HG03571 (cell line): Measurements from ENCODE around the gene CACNA1H.

ENCODE experiments used
- ATAC-seq: cut with Tn5 transposase; IDR thresholded peaks from one replicate; pipeline ENCODE4 v1.9.1; 2021; ENCODE audit not compliant: unreplicated experiment

CACNA1H gene

GRCh38 chr16:1206326-1206725 lies 53.4 kb downstream of the CACNA1H start:
- no peak for ATAC-seq

DNA sequence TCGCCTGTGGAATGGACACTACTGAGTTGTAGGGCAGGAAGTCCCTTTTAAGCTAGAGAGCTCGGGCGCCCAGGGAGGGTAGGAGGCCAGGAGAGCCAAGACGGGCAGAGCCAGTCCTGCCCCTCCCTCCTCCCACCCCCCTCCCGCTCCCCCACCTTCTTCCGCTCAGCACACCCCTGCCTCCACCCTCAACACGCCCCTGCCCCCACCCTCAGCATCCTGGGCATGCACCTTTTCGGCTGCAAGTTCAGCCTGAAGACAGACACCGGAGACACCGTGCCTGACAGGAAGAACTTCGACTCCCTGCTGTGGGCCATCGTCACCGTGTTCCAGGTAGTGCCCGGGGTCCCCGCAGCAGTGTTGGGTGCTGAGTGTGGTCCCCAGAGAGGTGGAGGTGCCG lies 53.9 kb downstream of the CACNA1H start:
- ATAC-seq = no peak

- no peak for ATAC-seq
Observed at GRCh38 chr16:1208239-1208830, 55.4 kb downstream of the CACNA1H start.

DNA sequence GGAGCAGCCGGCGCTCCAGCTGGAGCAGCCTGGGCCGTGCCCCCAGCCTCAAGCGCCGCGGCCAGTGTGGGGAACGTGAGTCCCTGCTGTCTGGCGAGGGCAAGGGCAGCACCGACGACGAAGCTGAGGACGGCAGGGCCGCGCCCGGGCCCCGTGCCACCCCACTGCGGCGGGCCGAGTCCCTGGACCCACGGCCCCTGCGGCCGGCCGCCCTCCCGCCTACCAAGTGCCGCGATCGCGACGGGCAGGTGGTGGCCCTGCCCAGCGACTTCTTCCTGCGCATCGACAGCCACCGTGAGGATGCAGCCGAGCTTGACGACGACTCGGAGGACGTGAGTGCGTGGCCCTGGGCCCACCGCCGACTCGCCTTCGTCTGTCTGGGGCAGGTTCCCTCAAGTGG lies 56.2 kb downstream of the CACNA1H start:
- no peak for ATAC-seq

- ATAC-seq = no peak
Observed at GRCh38 chr16:1210461-1210860, 57.6 kb downstream of the CACNA1H start.

DNA sequence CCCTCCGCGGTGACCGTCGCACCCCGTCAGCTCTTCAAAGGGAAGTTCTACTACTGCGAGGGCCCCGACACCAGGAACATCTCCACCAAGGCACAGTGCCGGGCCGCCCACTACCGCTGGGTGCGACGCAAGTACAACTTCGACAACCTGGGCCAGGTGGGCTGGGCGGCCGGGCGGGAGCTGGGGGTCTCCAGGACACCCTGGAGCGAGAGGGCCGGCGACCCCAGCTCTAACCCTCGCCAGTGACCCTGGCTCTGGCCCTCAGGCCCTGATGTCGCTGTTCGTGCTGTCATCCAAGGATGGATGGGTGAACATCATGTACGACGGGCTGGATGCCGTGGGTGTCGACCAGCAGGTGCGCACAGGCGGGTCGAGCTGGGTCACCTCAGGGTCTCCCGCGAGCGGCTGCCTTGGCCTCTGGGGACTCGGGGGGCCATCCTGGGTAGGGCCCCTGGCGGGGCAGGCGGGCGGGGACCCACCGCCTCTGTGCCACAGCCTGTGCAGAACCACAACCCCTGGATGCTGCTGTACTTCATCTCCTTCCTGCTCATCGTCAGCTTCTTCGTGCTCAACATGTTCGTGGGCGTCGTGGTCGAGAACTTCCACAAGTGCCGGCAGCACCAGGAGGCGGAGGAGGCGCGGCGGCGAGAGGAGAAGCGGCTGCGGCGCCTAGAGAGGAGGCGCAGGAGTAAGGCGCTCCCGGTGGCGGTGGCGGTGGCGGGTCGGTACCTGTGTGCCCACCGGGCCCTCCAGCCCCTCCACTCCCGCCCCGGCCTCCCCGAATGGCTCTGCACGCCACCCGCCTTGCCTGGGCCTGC lies 58.8 kb downstream of the CACNA1H start:
- no peak for ATAC-seq

- no peak for ATAC-seq
Observed at GRCh38 chr16:1212616-1213194, 59.8 kb downstream of the CACNA1H start.

GRCh38 chr16:1213231-1213630 lies 60.3 kb downstream of the CACNA1H start:
- ATAC-seq = no peak

DNA sequence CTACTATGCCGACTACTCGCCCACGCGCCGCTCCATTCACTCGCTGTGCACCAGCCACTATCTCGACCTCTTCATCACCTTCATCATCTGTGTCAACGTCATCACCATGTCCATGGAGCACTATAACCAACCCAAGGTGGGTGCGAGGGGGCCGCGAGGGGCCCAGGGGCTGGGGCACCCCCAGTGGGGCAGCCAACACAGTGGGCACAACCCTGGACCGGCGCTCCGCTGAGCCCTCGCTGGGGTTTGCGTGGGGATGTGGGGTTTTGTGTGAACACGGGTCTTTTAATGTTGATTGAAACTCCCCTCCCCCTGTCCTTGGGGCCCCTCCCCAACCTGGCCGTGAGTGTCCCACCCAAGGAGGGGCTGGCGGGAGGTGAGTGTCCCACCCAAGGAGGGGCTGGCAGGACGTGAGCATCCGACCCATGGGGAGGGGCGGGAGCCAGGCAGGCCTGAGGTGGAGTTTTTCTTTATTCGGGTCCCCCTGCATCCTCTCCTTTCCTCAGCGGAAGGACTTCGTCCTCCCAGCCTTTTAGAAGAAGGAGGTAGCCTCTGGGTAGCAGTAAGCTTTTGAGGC lies 61.0 kb downstream of the CACNA1H start:
- ATAC-seq = no peak

- ATAC-seq = no peak
Observed at GRCh38 chr16:1214719-1215118, 61.8 kb downstream of the CACNA1H start.

DNA sequence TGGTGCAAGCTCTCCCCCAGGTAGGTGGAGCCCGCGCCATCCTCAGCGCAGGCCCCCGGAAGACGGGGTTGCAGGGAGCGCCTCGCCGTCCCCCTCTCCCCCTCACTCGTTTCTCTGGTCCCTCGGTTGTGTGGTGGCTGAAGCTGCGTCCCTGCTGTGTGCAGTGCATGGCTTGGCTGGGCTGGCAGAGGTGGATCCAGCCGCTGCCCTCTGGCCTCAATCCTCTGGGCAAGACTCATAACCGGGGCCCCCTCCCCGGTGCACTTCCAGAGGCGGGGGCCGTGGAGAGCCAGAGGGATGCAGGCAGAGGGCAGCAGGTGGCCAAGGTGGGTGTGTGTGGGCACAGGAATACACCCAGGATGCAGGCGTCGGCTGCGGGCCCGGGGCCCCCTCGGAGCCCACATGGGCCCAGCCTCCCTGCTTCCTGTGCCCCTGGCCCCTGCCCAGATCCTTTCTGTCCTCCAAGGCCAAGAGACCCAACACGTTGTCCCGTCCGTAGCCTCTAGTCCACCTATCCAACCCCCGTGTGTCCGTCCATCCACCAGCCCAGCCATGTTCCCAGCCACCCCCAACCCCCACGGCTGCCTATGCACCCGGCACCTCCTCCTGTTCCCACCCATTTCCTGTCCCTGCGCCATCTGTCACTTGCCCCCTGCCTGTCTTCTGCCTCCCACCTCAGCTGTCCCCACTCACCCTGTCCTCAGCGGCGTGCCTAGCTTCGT lies 62.8 kb downstream of the CACNA1H start:
- no peak for ATAC-seq

- no peak for ATAC-seq
Observed at GRCh38 chr16:1216296-1216619, 63.4 kb downstream of the CACNA1H start.

- ATAC-seq = no peak
Observed at GRCh38 chr16:1216681-1217400, 63.9 kb downstream of the CACNA1H start.

DNA sequence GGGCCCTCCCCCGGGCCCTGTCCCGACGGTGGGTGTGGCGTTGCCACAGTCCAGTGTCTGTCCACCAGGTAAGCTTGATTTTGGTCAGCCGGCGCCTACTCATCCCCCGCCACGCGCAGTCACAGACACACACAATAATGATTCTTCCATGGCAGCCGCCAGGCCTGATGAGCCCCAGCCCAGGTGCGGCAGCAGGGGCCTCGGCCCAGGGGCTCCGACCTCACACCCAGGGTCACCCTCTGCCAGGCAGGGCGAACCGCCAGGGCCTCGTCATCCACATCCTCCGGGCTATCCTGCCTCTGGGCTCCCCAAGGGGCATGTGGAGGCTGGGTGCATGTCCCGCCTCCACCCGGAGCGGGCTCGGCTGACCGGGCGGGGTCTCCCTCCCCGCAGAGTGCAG lies 64.6 kb downstream of the CACNA1H start:
- no peak for ATAC-seq

DNA sequence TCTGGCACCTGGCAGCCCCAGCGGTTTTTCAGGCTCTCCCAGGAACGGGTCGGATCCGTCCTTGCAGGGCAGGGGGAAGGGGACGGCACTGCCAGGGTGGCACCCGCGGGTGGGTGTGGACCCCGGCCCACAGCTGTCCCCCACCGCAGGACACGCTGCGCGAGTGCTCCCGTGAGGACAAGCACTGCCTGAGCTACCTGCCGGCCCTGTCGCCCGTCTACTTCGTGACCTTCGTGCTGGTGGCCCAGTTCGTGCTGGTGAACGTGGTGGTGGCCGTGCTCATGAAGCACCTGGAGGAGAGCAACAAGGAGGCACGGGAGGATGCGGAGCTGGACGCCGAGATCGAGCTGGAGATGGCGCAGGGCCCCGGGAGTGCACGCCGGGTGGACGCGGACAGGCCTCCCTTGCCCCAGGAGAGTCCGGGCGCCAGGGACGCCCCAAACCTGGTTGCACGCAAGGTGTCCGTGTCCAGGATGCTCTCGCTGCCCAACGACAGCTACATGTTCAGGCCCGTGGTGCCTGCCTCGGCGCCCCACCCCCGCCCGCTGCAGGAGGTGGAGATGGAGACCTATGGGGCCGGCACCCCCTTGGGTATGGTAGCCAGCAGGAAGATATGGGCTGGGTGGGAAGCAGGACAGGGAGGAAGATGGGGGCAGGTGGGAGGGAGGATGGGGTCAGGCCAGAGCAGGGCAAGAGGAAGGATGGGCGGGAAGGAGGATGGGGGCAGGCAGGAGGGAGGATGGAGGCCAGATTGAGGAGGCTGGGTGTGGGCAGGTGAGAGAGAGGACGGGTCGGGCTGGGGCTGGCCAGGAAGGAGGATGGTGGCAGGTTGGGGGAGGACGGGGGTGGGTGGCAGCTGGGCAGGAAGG lies 65.4 kb downstream of the CACNA1H start:
- no peak for ATAC-seq

GRCh38 chr16:1218930-1219611 lies 66.2 kb downstream of the CACNA1H start:
- no peak for ATAC-seq

- no peak for ATAC-seq
Observed at GRCh38 chr16:1220098-1220728, 67.3 kb downstream of the CACNA1H start.

DNA sequence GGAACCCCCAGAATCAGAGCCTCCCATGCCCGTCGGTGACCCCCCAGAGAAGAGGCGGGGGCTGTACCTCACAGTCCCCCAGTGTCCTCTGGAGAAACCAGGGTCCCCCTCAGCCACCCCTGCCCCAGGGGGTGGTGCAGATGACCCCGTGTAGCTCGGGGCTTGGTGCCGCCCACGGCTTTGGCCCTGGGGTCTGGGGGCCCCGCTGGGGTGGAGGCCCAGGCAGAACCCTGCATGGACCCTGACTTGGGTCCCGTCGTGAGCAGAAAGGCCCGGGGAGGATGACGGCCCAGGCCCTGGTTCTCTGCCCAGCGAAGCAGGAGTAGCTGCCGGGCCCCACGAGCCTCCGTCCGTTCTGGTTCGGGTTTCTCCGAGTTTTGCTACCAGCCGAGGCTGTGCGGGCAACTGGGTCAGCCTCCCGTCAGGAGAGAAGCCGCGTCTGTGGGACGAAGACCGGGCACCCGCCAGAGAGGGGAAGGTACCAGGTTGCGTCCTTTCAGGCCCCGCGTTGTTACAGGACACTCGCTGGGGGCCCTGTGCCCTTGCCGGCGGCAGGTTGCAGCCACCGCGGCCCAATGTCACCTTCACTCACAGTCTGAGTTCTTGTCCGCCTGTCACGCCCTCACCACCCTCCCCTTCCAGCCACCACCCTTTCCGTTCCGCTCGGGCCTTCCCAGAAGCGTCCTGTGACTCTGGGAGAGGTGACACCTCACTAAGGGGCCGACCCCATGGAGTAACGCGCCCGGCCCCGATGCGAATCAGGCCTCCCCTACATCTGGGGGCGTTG lies 68.1 kb downstream of the CACNA1H start:
- ATAC-seq = no peak
